ENCODE measurements around the gene PLXNC1.
A peak's percentile ranks its signal among the peaks of the same experiment; 100 is the strongest.

PLXNC1 gene

GRCh38 chr12:94245631-94246383 is 97.4 kb downstream of the PLXNC1 start:
- DNase-seq: peak; percentile 59

GRCh38 chr12:94247246-94247645 is 98.9 kb downstream of the PLXNC1 start:
- no peak for DNase-seq

- no peak for DNase-seq
These were observed 100.2 kb downstream of the PLXNC1 start for GRCh38 chr12:94248582-94248981.

GRCh38 chr12:94250130-94250529 is 101.8 kb downstream of the PLXNC1 start:
- no peak for DNase-seq

GRCh38 chr12:94254270-94254669 is 105.9 kb downstream of the PLXNC1 start:
- no peak for DNase-seq

GRCh38 chr12:94255006-94255405 is 106.6 kb downstream of the PLXNC1 start:
- no peak for DNase-seq

GRCh38 chr12:94255428-94255827 is 107.1 kb downstream of the PLXNC1 start:
- DNase-seq: no peak

- no peak for DNase-seq
These were observed 110.2 kb downstream of the PLXNC1 start for GRCh38 chr12:94258593-94258992.

GRCh38 chr12:94260017-94260416 is 111.6 kb downstream of the PLXNC1 start:
- no peak for DNase-seq

GRCh38 chr12:94260717-94261116 is 112.3 kb downstream of the PLXNC1 start:
- no peak for DNase-seq

- DNase-seq: no peak
These were observed 112.7 kb downstream of the PLXNC1 start for GRCh38 chr12:94261119-94261518.

GRCh38 chr12:94261786-94262185 is 113.4 kb downstream of the PLXNC1 start:
- DNase-seq: no peak

GRCh38 chr12:94262228-94263010 is 114.0 kb downstream of the PLXNC1 start:
- DNase-seq: no peak

- no peak for DNase-seq
These were observed 114.8 kb downstream of the PLXNC1 start for GRCh38 chr12:94263011-94263811.

GRCh38 chr12:94263905-94264561 is 115.7 kb downstream of the PLXNC1 start:
- DNase-seq: no peak

- no peak for DNase-seq
These were observed 116.5 kb downstream of the PLXNC1 start for GRCh38 chr12:94264736-94265485.

GRCh38 chr12:94265539-94265938 is 117.2 kb downstream of the PLXNC1 start:
- DNase-seq: no peak

- DNase-seq: no peak
These were observed 117.8 kb downstream of the PLXNC1 start for GRCh38 chr12:94265966-94266745.

- no peak for DNase-seq
These were observed 118.6 kb downstream of the PLXNC1 start for GRCh38 chr12:94266796-94267536.

GRCh38 chr12:94267537-94267872 is 119.1 kb downstream of the PLXNC1 start:
- DNase-seq: no peak
